Left ventricle myocardium superior (tissue), 1 donor: ENCODE measurements around the gene GP1BA. TPM values are rescaled to one million over a fixed set of nuclear protein-coding genes. Genes with fewer than 3 reads are reported as not detected.

ENCODE experiments used
- microRNA-seq: library from miRNA; unstranded; fragments of <30 nt; microRNA quantifications from one replicate; pipeline ENCODE4 v1.2.0, GENCODE V29; 2020; ENCODE audit warnings: borderline number of aligned reads
- total RNA-seq: library from RNA; stranded (reverse); fragmentation: NEBNext Ultra II Directional; extraction: Animal tissue kit (Norgen Biotek cat#: 25700); gene quantifications from one replicate; pipeline ENCODE4 v1.2.1, GENCODE V29; 2021
- donor health status: DM: no; HTN: yes; CAD: no; lungs with severe emphysema.

Gene GP1BA
- total RNA-seq, 1 donor from 2014 or later: not detected

Small RNAs within 50 kb of the gene (microRNA-seq; reads per million reads assigned to microRNA genes)
- not detected for gene MIR6864
- gene MIR6865: not detected

Other genes starting within 250 kb of the GP1BA start
- 36.8 TPM for gene PELP1, start 228.1 kb upstream of the GP1BA start, total RNA-seq
- 35.0 TPM for gene ARRB2, start 221.6 kb upstream of the GP1BA start, total RNA-seq
- 18.0 TPM for gene MED11, start 200.8 kb upstream of the GP1BA start, total RNA-seq
- 0.20 TPM for gene ZMYND15, start 192.4 kb upstream of the GP1BA start, total RNA-seq
- gene CXCL16, start 192.3 kb upstream of the GP1BA start, total RNA-seq: 3.5 TPM
- not detected for gene TM4SF5, start 160.4 kb upstream of the GP1BA start, total RNA-seq
- gene VMO1, start 145.9 kb upstream of the GP1BA start, total RNA-seq: 0.69 TPM
- not detected for gene GLTPD2, start 143.3 kb upstream of the GP1BA start, total RNA-seq
- 199 TPM for gene PSMB6, start 136.1 kb upstream of the GP1BA start, total RNA-seq
- gene PLD2, start 125.1 kb upstream of the GP1BA start, total RNA-seq: 13.3 TPM
- gene MINK1, start 98.9 kb upstream of the GP1BA start, total RNA-seq: 52.2 TPM
- gene C17orf107, start 32.7 kb upstream of the GP1BA start, total RNA-seq: 0.64 TPM
- 0.50 TPM for gene CHRNE, start 29.2 kb upstream of the GP1BA start, total RNA-seq
- gene SLC25A11, start 7.8 kb downstream of the GP1BA start, total RNA-seq: 246 TPM
- gene RNF167, start 8.0 kb downstream of the GP1BA start, total RNA-seq: 104 TPM
- 193 TPM for gene PFN1, start 16.3 kb downstream of the GP1BA start, total RNA-seq
- gene ENO3, start 18.8 kb downstream of the GP1BA start, total RNA-seq: 670 TPM
- 151 TPM for gene SPAG7, start 35.5 kb downstream of the GP1BA start, total RNA-seq
- gene CAMTA2, start 55.4 kb downstream of the GP1BA start, total RNA-seq: 35.9 TPM
- 3.2 TPM for gene INCA1, start 65.2 kb downstream of the GP1BA start, total RNA-seq
- gene KIF1C, start 65.7 kb downstream of the GP1BA start, total RNA-seq: 747 TPM
- not detected for gene SLC52A1, start 103.1 kb downstream of the GP1BA start, total RNA-seq
- gene ZFP3, start 146.2 kb downstream of the GP1BA start, total RNA-seq: 11.1 TPM
- gene ZNF232, start 179.6 kb downstream of the GP1BA start, total RNA-seq: 2.6 TPM
- gene USP6, start 183.8 kb downstream of the GP1BA start, total RNA-seq: 0.15 TPM